RWPE1 (cell line): ENCODE data around the gene C16orf96.

Experiments
- CTCF ChIA-PET: fragments of 350-600 bp; sonication (Branson Sonifier 250); formaldehyde crosslinking; extraction: SDS; loops from one replicate; lab custom pipeline; 2021; lab: Yijun Ruan, JAX
- POLR2A ChIA-PET: fragments of 400-600 bp; formaldehyde crosslinking; extraction: SDS; loops from one replicate; lab custom pipeline; 2020; ENCODE audit warnings: antibody characterized with exemption; ENCODE audit not compliant: low non-redundant PET; lab: Yijun Ruan, JAX
- DNase-seq: peaks from one replicate; pipeline ENCODE4 v3.0.0; 2012; ENCODE audit warnings: low spot score
- H3K27ac ChIP-seq: fragments of 450-650 bp; 2 replicates; pipeline ENCODE4 v1.5.1; 2017
- TF ChIP-seq, protein P1 (sequence below): fragments of 450-650 bp; conservative IDR thresholded peaks from 2 replicates; pipeline ENCODE4 v1.5.1; 2017; ENCODE audit warnings: low read depth, mild to moderate bottlenecking

Gene C16orf96

GRCh38 chr16:4556112-4556511 is at the start of gene C16orf96:
C16orf96 (plus strand) TSS chr16:4556340; CDS start chr16:4556490, 150 bp downstream.
- ChIA-PET CTCF (interaction anchor here (0.5 to 1.9 kb wide), 4 partner anchors 30 to 211 kb away, joined by 3 to 7 read pairs (median 4); no protein-coding TSS in a partner anchor), POLR2A (no interaction called here)
- H3K27ac ChIP-seq = no peak within 1 kb of the TSS
- peak; percentile 28 for DNase-seq
- TF ChIP-seq, protein P1, sequence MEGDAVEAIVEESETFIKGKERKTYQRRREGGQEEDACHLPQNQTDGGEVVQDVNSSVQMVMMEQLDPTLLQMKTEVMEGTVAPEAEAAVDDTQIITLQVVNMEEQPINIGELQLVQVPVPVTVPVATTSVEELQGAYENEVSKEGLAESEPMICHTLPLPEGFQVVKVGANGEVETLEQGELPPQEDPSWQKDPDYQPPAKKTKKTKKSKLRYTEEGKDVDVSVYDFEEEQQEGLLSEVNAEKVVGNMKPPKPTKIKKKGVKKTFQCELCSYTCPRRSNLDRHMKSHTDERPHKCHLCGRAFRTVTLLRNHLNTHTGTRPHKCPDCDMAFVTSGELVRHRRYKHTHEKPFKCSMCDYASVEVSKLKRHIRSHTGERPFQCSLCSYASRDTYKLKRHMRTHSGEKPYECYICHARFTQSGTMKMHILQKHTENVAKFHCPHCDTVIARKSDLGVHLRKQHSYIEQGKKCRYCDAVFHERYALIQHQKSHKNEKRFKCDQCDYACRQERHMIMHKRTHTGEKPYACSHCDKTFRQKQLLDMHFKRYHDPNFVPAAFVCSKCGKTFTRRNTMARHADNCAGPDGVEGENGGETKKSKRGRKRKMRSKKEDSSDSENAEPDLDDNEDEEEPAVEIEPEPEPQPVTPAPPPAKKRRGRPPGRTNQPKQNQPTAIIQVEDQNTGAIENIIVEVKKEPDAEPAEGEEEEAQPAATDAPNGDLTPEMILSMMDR = no peak

GRCh38 chr16:4506450-4506849 is 49.7 kb upstream of the C16orf96 start:
- TF ChIP-seq, protein P1 = peak; percentile 81
- CTCF ChIA-PET = interaction anchor here (0.6 to 1.9 kb wide), 7 partner anchors 10 to 118 kb away, joined by 3 to 5 read pairs (median 4); partner anchors contain the start of genes HMOX2 and MGRN1
- peak; percentile 45 for DNase-seq
- H3K27ac ChIP-seq = peak overlapping the region; percentile 20; the same call in 1 of the 2 replicates
- POLR2A ChIA-PET = no interaction called here

- TF ChIP-seq, protein P1 = no peak
Observed at GRCh38 chr16:4507588-4508345, 48.4 kb upstream of the C16orf96 start.

DNA sequence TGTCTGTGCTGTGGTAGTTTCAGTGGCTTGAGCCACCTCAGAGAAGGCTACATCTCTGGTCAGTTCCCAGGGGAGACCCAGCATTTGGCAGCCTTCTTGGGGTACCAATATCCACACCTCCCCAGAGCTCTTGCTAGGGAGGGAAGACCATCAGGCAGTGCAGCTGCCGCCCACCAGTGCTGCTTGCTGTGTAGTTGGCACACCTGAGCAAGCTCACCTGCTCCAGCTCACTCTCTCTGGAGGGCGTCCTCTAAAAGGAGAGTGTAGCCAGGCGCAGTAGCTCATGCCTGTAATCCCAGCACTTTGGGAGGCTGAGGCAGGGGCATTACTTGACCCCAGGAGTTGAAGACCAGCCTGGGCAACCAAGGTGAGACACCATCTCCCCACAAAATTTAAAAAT is 47.3 kb upstream of the C16orf96 start:
- CTCF ChIA-PET = interaction anchor here (0.9 kb wide), 1 partner anchor 39 kb away, joined by 3 read pairs; no protein-coding TSS in a partner anchor
- POLR2A ChIA-PET = no interaction called here
- no peak for DNase-seq
- TF ChIP-seq, protein P1 = no peak
- H3K27ac ChIP-seq = no peak overlapping the region; the same call in 1 of the 2 replicates

More at GRCh38 chr16:4507588-4508345, 48.4 kb upstream of the C16orf96 start:
- no peak overlapping the region for H3K27ac ChIP-seq
- ChIA-PET POLR2A (no interaction called here), CTCF (interaction anchor here (0.6 to 1.2 kb wide), 5 partner anchors 31 to 117 kb away, joined by 3 to 4 read pairs (median 4); partner anchors contain the start of genes HMOX2 and MGRN1)
- DNase-seq = no peak

GRCh38 chr16:4509420-4509819 is 46.7 kb upstream of the C16orf96 start:
- TF ChIP-seq, protein P1 = no peak
- DNase-seq = no peak
- H3K27ac ChIP-seq = peak overlapping the region; percentile 18; the same call in 1 of the 2 replicates
- CTCF ChIA-PET = interaction anchor here (0.7 to 0.9 kb wide), 2 partner anchors 39 to 151 kb away, joined by 3 to 4 read pairs; no protein-coding TSS in a partner anchor
- POLR2A ChIA-PET = interaction anchor here (0.5 kb wide), 1 partner anchor 17 kb away, joined by 3 read pairs; no protein-coding TSS in a partner anchor

DNA sequence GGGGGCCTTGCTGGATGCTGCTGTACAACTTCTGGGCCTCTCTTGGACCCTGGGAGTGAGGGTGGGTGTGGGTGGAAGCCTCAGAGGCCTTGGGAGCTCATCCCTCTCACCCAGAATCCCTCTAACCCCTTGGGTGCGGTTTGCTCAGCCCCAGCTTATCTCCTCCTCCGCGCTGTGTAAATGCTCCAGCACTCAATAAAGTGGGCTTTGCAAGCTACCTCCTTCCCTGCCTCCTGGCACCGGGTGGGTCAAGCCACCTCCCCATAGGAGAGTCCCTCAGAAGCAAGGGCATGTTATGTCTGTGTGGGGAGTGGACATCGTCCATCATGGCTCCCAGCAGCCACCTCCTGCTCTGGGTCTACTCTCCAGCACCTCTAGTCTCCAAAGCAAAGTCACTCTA is 46.0 kb upstream of the C16orf96 start:
- DNase-seq = no peak
- ChIA-PET CTCF (interaction anchor here (1.6 kb wide), 1 partner anchor 38 kb away, joined by 5 read pairs; no protein-coding TSS in a partner anchor), POLR2A (no interaction called here)
- peak overlapping the region; percentile 18; the same call in 1 of the 2 replicates for H3K27ac ChIP-seq
- TF ChIP-seq, protein P1 = no peak
